Endometrium (tissue), 2 donors: ENCODE results near the gene ID1.

ENCODE experiments used
- FAIRE-seq: peaks from 2 replicates; lab custom pipeline; 2012; peaks lifted over from hg19 to GRCh38; lab: Jason Lieb, UNC
- donor health status: control.
- donor health status: control.

ID1 gene

GRCh38 chr20:31605031-31605901 lies at the start of gene ID1:
Gene ID1 (plus strand): TSS chr20:31605289. CDS start chr20:31605388, 99 bp downstream.
- peak; percentile 60 for FAIRE-seq

GRCh38 chr20:31559704-31560093 lies 45.4 kb upstream of the ID1 start:
- no peak for FAIRE-seq

GRCh38 chr20:31560094-31560745 lies 44.9 kb upstream of the ID1 start:
- FAIRE-seq: no peak

- no peak for FAIRE-seq
These were observed 44.1 kb upstream of the ID1 start for GRCh38 chr20:31560746-31561598.

- no peak for FAIRE-seq
These were observed 42.8 kb upstream of the ID1 start for GRCh38 chr20:31562241-31562640.

GRCh38 chr20:31564284-31564683 lies 40.8 kb upstream of the ID1 start:
- FAIRE-seq: no peak

GRCh38 chr20:31565699-31566318 lies 39.3 kb upstream of the ID1 start:
- FAIRE-seq: no peak

- no peak for FAIRE-seq
These were observed 38.8 kb upstream of the ID1 start for GRCh38 chr20:31566319-31566657.

GRCh38 chr20:31566658-31567379 lies 38.3 kb upstream of the ID1 start:
- FAIRE-seq: no peak

GRCh38 chr20:31567380-31567720 lies 37.7 kb upstream of the ID1 start:
- FAIRE-seq: no peak

GRCh38 chr20:31568041-31568731 lies 36.9 kb upstream of the ID1 start:
- no peak for FAIRE-seq

- FAIRE-seq: no peak
These were observed 36.3 kb upstream of the ID1 start for GRCh38 chr20:31568773-31569162.

GRCh38 chr20:31569163-31570020 lies 35.7 kb upstream of the ID1 start:
- no peak for FAIRE-seq

- no peak for FAIRE-seq
These were observed 35.0 kb upstream of the ID1 start for GRCh38 chr20:31570021-31570463.

- no peak for FAIRE-seq
These were observed 34.1 kb upstream of the ID1 start for GRCh38 chr20:31570735-31571617.

- FAIRE-seq: no peak
These were observed 32.9 kb upstream of the ID1 start for GRCh38 chr20:31572042-31572700.

GRCh38 chr20:31572701-31573554 lies 32.2 kb upstream of the ID1 start:
- FAIRE-seq: no peak
